Lung (tissue), 12 donors: Measurements from ENCODE around the gene ERVW-1. TPM values are rescaled to one million over a fixed set of nuclear protein-coding genes. Genes with fewer than 3 reads are reported as not detected.

ENCODE experiments used
- ATAC-seq: fragments of 200-7000 bp; cut with Tn5 transposase; one replicate; pipeline ENCODE4 v1.9.1; 2020; ENCODE audit warnings: moderate number of reproducible peaks; ENCODE audit not compliant: insufficient read depth, low FRiP score
- DNase-seq, 3 donors: peaks; one replicate each; pipeline ENCODE4 v3.0.0-alpha.2; 2013 to 2017
- H3K27ac ChIP-seq, 2 donors: one replicate each; pipeline ENCODE4 v1.5.1; 2013; ENCODE audit warnings: mild to moderate bottlenecking in 2 of 2, moderate library complexity in 2 of 2, control low read depth in 1 of 2, inconsistent platforms in 1 of 2, low read depth in 1 of 2, low read length in 1 of 2
- H3K27me3 ChIP-seq, 3 donors: one replicate each; pipeline ENCODE4 v1.5.1; 2013; ENCODE audit warnings: low read length in 2 of 3; ENCODE audit not compliant: control insufficient read depth in 3 of 3, insufficient read depth in 3 of 3
- H3K36me3 ChIP-seq, 4 donors: one replicate each; pipeline ENCODE4 v1.5.1; 2013; ENCODE audit warnings: low read length in 4 of 4, mild to moderate bottlenecking in 1 of 4, moderate library complexity in 1 of 4; ENCODE audit not compliant: control insufficient read depth in 4 of 4, insufficient read depth in 4 of 4
- H3K4me1 ChIP-seq, 5 donors: one replicate each; pipeline ENCODE4 v1.5.1; 2013; ENCODE audit warnings: low read length in 5 of 5, mild to moderate bottlenecking in 2 of 5, moderate library complexity in 1 of 5; ENCODE audit not compliant: control insufficient read depth in 5 of 5, insufficient read depth in 5 of 5
- H3K4me3 ChIP-seq: one replicate; pipeline ENCODE4 v1.5.1; 2013; ENCODE audit warnings: mild to moderate bottlenecking, control low read depth, moderate library complexity
- H3K9ac ChIP-seq, 2 donors: one replicate each; pipeline ENCODE4 v1.5.1; 2013; ENCODE audit warnings: low read length in 2 of 2, control low read depth in 1 of 2; ENCODE audit not compliant: insufficient read depth in 1 of 2
- H3K9me3 ChIP-seq, 4 donors: one replicate each; pipeline ENCODE4 v1.5.1; 2013; ENCODE audit warnings: low read length in 3 of 4, mild to moderate bottlenecking in 1 of 4, moderate library complexity in 1 of 4; ENCODE audit not compliant: control insufficient read depth in 4 of 4, insufficient read depth in 3 of 4
- WGBS, 2 donors: extraction: QIAGEN DNeasy Blood & Tissue Kit; methylation state at CpG; one replicate each; pipeline ENCODE4 v1.1.7; 2013; 5-methylcytosine and 5-hydroxymethylcytosine counted together
- polyA plus RNA-seq, 2 donors: library from polyadenylated mRNA; stranded (reverse); fragments of 200-250 nt; gene quantifications; one replicate each; pipeline ENCODE4 v1.2.1, GENCODE V29; 2013
- total RNA-seq, 2 donors: library from RNA; depleted of rRNA in 1 of 2; stranded (reverse); fragments of >200 nt in 1 of 2; gene quantifications; one replicate each; pipeline ENCODE4 v1.2.1, GENCODE V29; 2014 to 2021
- TF ChIP-seq, protein P1 (sequence below): IDR thresholded peaks from 2 replicates; pipeline ENCODE4 v1.5.1; 2012; ENCODE audit warnings: mild to moderate bottlenecking; ENCODE audit errors: control extremely low read depth, extremely low read depth
- donor health status: control.
- donor health status: control.
- donor health status: Bipolar disorder and iron deficiency.
- donor health status: healthy.
- donor health status: DM: yes; HTN: yes; CAD: no.

ERVW-1 gene
- total and polyA plus RNA-seq, 4 donors = 0.04 to 0.25 TPM; not detected in 2

DNA sequence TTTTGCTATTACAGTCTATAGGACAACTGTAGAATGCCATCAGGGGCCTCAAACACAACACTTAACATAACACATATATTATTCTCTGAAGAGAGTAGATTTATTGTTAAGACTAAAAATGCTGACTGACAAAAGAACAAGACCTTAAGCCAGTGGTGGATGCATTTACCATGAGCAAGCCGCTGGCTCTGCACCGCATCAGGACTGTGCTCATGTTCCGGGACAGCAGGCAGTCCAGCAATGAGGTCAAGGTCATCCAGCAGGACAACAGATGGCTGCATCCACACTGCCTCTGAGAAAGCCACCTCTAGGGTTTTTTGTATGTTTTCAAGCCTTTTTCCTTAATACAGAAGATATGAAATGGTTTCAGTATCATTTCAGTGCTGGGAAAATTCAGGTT is 26.8 kb upstream of the ERVW-1 start:
- Histone ChIP-seq H3K27ac (no peak overlapping the region), H3K4me3 (no peak overlapping the region), H3K9ac (no peak overlapping the region), H3K36me3 (peaks cover 9 to 27% (median 24%) of the 10 kb centered on the region in 4 donors), H3K9me3 (peaks cover 0 to 2% (median 0%) of the 10 kb centered on the region in 4 donors), H3K4me1 (no peaks in the 10 kb centered on the region), H3K27me3 (no peaks in the 10 kb centered on the region)
- no peak for DNase-seq
- TF ChIP-seq, protein P1, sequence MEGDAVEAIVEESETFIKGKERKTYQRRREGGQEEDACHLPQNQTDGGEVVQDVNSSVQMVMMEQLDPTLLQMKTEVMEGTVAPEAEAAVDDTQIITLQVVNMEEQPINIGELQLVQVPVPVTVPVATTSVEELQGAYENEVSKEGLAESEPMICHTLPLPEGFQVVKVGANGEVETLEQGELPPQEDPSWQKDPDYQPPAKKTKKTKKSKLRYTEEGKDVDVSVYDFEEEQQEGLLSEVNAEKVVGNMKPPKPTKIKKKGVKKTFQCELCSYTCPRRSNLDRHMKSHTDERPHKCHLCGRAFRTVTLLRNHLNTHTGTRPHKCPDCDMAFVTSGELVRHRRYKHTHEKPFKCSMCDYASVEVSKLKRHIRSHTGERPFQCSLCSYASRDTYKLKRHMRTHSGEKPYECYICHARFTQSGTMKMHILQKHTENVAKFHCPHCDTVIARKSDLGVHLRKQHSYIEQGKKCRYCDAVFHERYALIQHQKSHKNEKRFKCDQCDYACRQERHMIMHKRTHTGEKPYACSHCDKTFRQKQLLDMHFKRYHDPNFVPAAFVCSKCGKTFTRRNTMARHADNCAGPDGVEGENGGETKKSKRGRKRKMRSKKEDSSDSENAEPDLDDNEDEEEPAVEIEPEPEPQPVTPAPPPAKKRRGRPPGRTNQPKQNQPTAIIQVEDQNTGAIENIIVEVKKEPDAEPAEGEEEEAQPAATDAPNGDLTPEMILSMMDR = no peak
- ATAC-seq = no peak
- WGBS, 2 donors = 92 to 97% methylated on average over 3 of the region's 3 CpGs

DNA sequence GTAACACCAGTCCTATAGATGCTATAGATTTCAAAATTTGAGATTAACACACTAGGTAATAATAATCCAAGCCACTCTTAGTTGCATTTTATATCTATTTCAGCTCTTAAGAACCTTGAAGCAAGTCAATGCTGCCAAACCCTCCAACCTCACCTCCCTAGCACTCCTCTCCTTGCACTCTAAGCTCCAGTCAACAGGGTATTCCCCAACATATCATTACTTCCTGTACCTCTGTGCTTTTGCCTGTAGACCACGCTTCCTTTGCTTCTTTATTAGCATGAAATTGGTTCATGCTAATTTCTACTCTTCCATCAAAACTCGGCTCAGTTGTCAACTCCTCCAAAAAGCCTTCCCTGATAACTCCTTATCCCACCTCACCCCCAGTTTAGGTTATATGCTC is 26.0 kb upstream of the ERVW-1 start:
- Histone ChIP-seq H3K4me1 (no peaks in the 10 kb centered on the region), H3K36me3 (peaks cover 11 to 33% (median 25%) of the 10 kb centered on the region in 4 donors), H3K9me3 (peaks cover 0 to 2% (median 0%) of the 10 kb centered on the region in 4 donors), H3K27ac (no peak overlapping the region), H3K27me3 (no peaks in the 10 kb centered on the region), H3K9ac (no peak overlapping the region), H3K4me3 (no peak overlapping the region)
- WGBS, 2 donors = 94% methylated on average over 2 of the region's 2 CpGs
- ATAC-seq = no peak
- no peak for DNase-seq
- TF ChIP-seq, protein P1 = no peak

DNA sequence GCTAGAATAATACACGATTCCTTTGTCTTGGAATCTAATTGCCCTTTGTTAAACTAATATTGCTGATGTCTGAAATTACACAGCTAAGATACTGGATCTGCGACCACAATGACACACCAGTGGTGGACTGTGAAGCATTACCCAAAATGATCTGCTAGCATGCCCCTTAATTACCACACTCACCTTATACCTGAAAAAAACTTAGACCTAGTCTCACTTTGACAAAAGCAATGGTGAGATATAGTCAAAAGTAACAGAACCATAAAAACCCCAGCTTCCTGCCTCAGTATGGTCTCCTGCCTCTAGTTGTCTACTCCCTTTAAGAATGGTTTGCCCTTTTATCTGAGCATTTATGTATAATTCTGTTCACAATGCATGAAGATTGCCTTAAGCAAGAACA is 20.8 kb upstream of the ERVW-1 start:
- no peak for ATAC-seq

More for the DNA sequence above, 20.8 kb upstream of the ERVW-1 start:
- DNase-seq = no peak
- Histone ChIP-seq H3K4me1 (no peaks in the 10 kb centered on the region), H3K9me3 (peaks cover 0 to 2% (median 0%) of the 10 kb centered on the region in 4 donors), H3K27me3 (no peaks in the 10 kb centered on the region), H3K9ac (no peak overlapping the region), H3K36me3 (peaks cover 19 to 41% (median 26%) of the 10 kb centered on the region in 4 donors), H3K27ac (no peak overlapping the region), H3K4me3 (no peak overlapping the region)
- TF ChIP-seq, protein P1 = no peak
- WGBS, 2 donors = 89 to 95% methylated on average over 2 of the region's 2 CpGs
